ENCODE data around the gene ICOS. TPM values are rescaled to one million over a fixed set of nuclear protein-coding genes. Genes with fewer than 3 reads are reported as not detected.

The ICOS gene
- total and polyA plus RNA-seq, 2 of the 8 experiments (the other 6 are each of a cell fraction or from before 2014, with no cell fraction given) = not detected

DNA sequence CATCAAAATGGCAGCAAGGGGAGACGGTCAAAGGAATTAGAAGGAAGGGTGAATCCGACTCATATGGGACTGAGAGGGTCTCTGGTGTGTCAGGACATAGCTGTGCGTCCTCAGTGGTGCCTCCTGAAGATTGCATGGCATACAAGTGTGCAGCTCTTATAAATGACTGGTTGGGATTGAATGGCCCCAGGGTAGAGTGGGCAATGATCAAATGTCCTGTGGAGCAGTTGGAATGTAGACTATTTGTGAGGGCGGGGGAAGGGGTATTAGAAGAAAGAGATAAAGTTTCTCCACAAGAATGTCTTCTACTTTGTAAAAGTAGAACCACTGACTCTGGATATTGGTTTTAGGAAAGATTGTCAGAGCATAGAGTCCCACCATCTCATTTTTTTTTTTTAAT, 44.4 kb upstream of the ICOS start:
- Histone ChIP-seq H3K56ac (replicated peaks; ENCODE audit: insufficient read length, low read depth, low read length) (no peak overlapping the region), H2BK12ac (ENCODE audit: low read depth, low read length) (no peak overlapping the region), H2BK15ac (ENCODE audit: low read length) (no peak overlapping the region), H3K23me2 (ENCODE audit: low read depth, low read length) (no peaks in the 10 kb centered on the region), H2AFZ (ENCODE audit: low read length) (no peak overlapping the region), H2BK20ac (ENCODE audit: low read length) (no peak overlapping the region), H4K8ac (ENCODE audit: extremely low read depth, insufficient read depth, low read length) (no peak overlapping the region), H3K9ac (replicated peaks in 1 of 4; ENCODE audit: extremely low read depth in 1 of 4, low read depth in 3 of 4, low read length in 3 of 4) (no peak overlapping the region), H4K91ac (replicated peaks; ENCODE audit: insufficient read length, low read length) (no peak overlapping the region), H3K79me1 (ENCODE audit: low read depth, low read length) (no peaks in the 10 kb centered on the region), H3K14ac (ENCODE audit: insufficient read length) (no peak overlapping the region), H2BK5ac (ENCODE audit: low read depth, low read length) (no peak overlapping the region), H2AK5ac (ENCODE audit: low read depth, low read length) (no peak overlapping the region), H4K20me1 (replicated peaks in 1 of 2; ENCODE audit: control insufficient read depth in 1 of 2, insufficient read depth in 2 of 2, low read length in 2 of 2) (no peaks in the 10 kb centered on the region), H3K9me3 (ENCODE audit: insufficient read depth in 2 of 2, low read depth in 1 of 2, low read length in 1 of 2) (no peaks in the 10 kb centered on the region), H3K23ac (ENCODE audit: insufficient read length) (no peak overlapping the region), H3K4ac (replicated peaks; ENCODE audit: insufficient read length, low read depth, low read length) (no peak overlapping the region), H2BK120ac (replicated peaks; ENCODE audit: low read depth, low read length) (no peak overlapping the region), H3K79me2 (ENCODE audit: control insufficient read depth in 1 of 2, insufficient read depth in 2 of 2, low read length in 2 of 2) (no peaks in the 10 kb centered on the region), H3K36me3 (ENCODE audit: control insufficient read depth in 2 of 4, insufficient read depth in 4 of 4, low read length in 3 of 4) (no peaks in the 10 kb centered on the region), H3K27ac (ENCODE audit: low read depth, low read length) (no peak overlapping the region), H4K5ac (ENCODE audit: insufficient read length, low read depth, low read length) (no peak overlapping the region), H3K4me3 (ENCODE audit: extremely low read depth in 1 of 4, insufficient read depth in 2 of 4, low read depth in 3 of 4, low read length in 4 of 4) (no peak overlapping the region), H3K27me3 (replicated peaks in 1 of 4; ENCODE audit: control insufficient read depth in 3 of 4, extremely low read depth in 1 of 4, insufficient read depth in 3 of 4, low read length in 3 of 4) (no peaks in the 10 kb centered on the region), H3K18ac (ENCODE audit: extremely low read depth, low read length) (no peak overlapping the region), H3K4me1 (replicated peaks in 1 of 4; ENCODE audit: control insufficient read depth in 3 of 4, insufficient read depth in 4 of 4, low read length in 3 of 4) (no peaks in the 10 kb centered on the region), H3K4me2 (ENCODE audit: insufficient read depth in 1 of 2, low read depth in 2 of 2, low read length in 2 of 2) (no peak overlapping the region)
- DNase-seq (ENCODE audit: low read depth in 1 of 2, low spot score in 2 of 2) = no peak
- no peak for FAIRE-seq
- 88% methylated on average over 4 of the region's 4 CpGs; no CpG with 5 or more reads in 1 of the 2 experiments for WGBS, 2 experiments (ENCODE audit: extremely low coverage in 1 of 2, insufficient coverage in 1 of 2, insufficient read length in 1 of 2, insufficient replicate concordance in 2 of 2, low coverage in 1 of 2, low lambda C conversion rate in 2 of 2, missing lambda C conversion rate in 1 of 2)
- POLR2A ChIA-PET (ENCODE audit: partially characterized antibody) = no interaction called here
- CTCF ChIA-PET (ENCODE audit: partially characterized antibody) = interaction anchor here (0.5 to 1.0 kb wide), 2 partner anchors 410 to 689 kb away, joined by 3 read pairs; no protein-coding TSS in a partner anchor
- TF ChIP-seq KDM1A (IDR thresholded peaks at IDR 0.05; ENCODE audit: borderline replicate concordance, low read length) (no peak), HDAC6 (IDR thresholded peaks at IDR 0.05; ENCODE audit: low read depth, low read length) (no peak), ZNF274 (IDR thresholded peaks at IDR 0.05; ENCODE audit: borderline replicate concordance, extremely low read depth, low read length) (no peak), POLR2A (IDR thresholded peaks at IDR 0.05; ENCODE audit: control extremely low read depth in 1 of 2, low read depth in 2 of 2, low read length in 2 of 2) (no peak), KDM5A (IDR thresholded peaks at IDR 0.05; ENCODE audit: low read length) (no peak), HDAC2 (IDR thresholded peaks at IDR 0.05; ENCODE audit: borderline replicate concordance in 1 of 2, low read depth in 2 of 2, low read length in 2 of 2) (no peak), CREB1 (IDR thresholded peaks at IDR 0.05) (no peak), SIRT6 (IDR thresholded peaks at IDR 0.05; ENCODE audit: low read length) (no peak), BCL11A (IDR thresholded peaks at IDR 0.05; ENCODE audit: low read depth in 2 of 2, low read length in 2 of 2) (no peak)
- TF ChIP-seq, protein P1, sequence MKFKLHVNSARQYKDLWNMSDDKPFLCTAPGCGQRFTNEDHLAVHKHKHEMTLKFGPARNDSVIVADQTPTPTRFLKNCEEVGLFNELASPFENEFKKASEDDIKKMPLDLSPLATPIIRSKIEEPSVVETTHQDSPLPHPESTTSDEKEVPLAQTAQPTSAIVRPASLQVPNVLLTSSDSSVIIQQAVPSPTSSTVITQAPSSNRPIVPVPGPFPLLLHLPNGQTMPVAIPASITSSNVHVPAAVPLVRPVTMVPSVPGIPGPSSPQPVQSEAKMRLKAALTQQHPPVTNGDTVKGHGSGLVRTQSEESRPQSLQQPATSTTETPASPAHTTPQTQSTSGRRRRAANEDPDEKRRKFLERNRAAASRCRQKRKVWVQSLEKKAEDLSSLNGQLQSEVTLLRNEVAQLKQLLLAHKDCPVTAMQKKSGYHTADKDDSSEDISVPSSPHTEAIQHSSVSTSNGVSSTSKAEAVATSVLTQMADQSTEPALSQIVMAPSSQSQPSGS (IDR thresholded peaks at IDR 0.05; ENCODE audit: low read length) = no peak
- TF ChIP-seq, protein P2, sequence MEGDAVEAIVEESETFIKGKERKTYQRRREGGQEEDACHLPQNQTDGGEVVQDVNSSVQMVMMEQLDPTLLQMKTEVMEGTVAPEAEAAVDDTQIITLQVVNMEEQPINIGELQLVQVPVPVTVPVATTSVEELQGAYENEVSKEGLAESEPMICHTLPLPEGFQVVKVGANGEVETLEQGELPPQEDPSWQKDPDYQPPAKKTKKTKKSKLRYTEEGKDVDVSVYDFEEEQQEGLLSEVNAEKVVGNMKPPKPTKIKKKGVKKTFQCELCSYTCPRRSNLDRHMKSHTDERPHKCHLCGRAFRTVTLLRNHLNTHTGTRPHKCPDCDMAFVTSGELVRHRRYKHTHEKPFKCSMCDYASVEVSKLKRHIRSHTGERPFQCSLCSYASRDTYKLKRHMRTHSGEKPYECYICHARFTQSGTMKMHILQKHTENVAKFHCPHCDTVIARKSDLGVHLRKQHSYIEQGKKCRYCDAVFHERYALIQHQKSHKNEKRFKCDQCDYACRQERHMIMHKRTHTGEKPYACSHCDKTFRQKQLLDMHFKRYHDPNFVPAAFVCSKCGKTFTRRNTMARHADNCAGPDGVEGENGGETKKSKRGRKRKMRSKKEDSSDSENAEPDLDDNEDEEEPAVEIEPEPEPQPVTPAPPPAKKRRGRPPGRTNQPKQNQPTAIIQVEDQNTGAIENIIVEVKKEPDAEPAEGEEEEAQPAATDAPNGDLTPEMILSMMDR (IDR thresholded peaks at IDR 0.05; ENCODE audit: control extremely low read depth in 1 of 3, insufficient read depth in 1 of 3, low read depth in 1 of 3, low read length in 3 of 3) = no peak

Measured in H1 (cell line).